Vagina (tissue), 2 donors: ENCODE measurements around the gene CTNNBL1.

ENCODE experiments used
- POLR2A ChIP-seq, 2 donors: fragments of 450-650 bp; IDR thresholded peaks; one replicate each; pipeline ENCODE4 v1.6.1; 2017; ENCODE audit warnings: antibody characterized with exemption in 2 of 2, mild to moderate bottlenecking in 2 of 2, moderate library complexity in 2 of 2
- POLR2AphosphoS5 ChIP-seq, 2 donors: sonication (generic); formaldehyde crosslinking; IDR thresholded peaks; one replicate each; pipeline ENCODE4 v1.9.0; 2017; ENCODE audit warnings: antibody characterized with exemption in 2 of 2, mild to moderate bottlenecking in 2 of 2, low read depth in 1 of 2; ENCODE audit not compliant: insufficient read depth in 1 of 2
- TF ChIP-seq, protein P1 (sequence below), 3 experiments: fragments of 450-650 bp in 2 of 3; fragments of 200-600 bp in 1 of 3; sonication (generic) in 1 of 3; IDR thresholded peaks; one replicate each; pipeline ENCODE4 v1.5.1; 2017 to 2019; ENCODE audit warnings: antibody characterized with exemption in 3 of 3, mild to moderate bottlenecking in 2 of 3, moderate library complexity in 2 of 3

- TF ChIP-seq, protein P1, sequence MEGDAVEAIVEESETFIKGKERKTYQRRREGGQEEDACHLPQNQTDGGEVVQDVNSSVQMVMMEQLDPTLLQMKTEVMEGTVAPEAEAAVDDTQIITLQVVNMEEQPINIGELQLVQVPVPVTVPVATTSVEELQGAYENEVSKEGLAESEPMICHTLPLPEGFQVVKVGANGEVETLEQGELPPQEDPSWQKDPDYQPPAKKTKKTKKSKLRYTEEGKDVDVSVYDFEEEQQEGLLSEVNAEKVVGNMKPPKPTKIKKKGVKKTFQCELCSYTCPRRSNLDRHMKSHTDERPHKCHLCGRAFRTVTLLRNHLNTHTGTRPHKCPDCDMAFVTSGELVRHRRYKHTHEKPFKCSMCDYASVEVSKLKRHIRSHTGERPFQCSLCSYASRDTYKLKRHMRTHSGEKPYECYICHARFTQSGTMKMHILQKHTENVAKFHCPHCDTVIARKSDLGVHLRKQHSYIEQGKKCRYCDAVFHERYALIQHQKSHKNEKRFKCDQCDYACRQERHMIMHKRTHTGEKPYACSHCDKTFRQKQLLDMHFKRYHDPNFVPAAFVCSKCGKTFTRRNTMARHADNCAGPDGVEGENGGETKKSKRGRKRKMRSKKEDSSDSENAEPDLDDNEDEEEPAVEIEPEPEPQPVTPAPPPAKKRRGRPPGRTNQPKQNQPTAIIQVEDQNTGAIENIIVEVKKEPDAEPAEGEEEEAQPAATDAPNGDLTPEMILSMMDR (IDR thresholded peaks at IDR 0.05), result no peak
- TF ChIP-seq POLR2A (IDR thresholded peaks at IDR 0.05), result no peak
- no peak for TF ChIP-seq POLR2AphosphoS5 (IDR thresholded peaks at IDR 0.05; ENCODE audit: insufficient read depth in 1 of 2, low read depth in 1 of 2)
These were observed 592 bp upstream of the CTNNBL1 start for GRCh38 chr20:37693242-37693634.
